HG03521 (cell line): ENCODE data around the gene CHMP4B.

Source experiments
- ATAC-seq: cut with Tn5 transposase; IDR thresholded peaks from one replicate; pipeline ENCODE4 v1.9.1; 2021; ENCODE audit warnings: mild to moderate bottlenecking, moderate library complexity; ENCODE audit not compliant: unreplicated experiment

The CHMP4B gene, protein sequence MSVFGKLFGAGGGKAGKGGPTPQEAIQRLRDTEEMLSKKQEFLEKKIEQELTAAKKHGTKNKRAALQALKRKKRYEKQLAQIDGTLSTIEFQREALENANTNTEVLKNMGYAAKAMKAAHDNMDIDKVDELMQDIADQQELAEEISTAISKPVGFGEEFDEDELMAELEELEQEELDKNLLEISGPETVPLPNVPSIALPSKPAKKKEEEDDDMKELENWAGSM

GRCh38 chr20:33810885-33811775 lies at the start of gene CHMP4B:
Gene CHMP4B (plus strand): TSS chr20:33811348. CDS start chr20:33811469, 121 bp downstream.
- peak; percentile 96 for ATAC-seq

GRCh38 chr20:33761698-33762250 lies 49.4 kb upstream of the CHMP4B start:
- ATAC-seq, result no peak

DNA sequence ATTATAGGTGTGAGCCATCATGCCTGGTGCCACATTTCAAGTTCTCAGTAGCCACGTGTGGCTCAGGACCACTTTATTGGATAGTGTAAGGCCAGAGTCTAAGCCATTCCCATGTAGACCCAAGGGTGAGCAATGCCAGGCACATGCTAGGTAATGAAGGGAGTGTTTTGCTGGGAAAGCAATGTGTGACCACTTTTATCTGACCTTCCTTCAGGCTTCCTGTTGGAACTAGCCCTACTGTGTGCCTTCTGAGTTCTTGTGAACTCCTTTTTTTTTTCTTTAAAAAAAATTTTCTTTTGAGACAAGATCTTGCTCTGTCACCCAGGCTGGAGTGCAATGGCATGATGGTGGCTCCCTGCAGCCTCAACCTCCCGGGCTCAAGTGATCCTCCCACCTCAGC lies 46.0 kb upstream of the CHMP4B start:
- no peak for ATAC-seq

- no peak for ATAC-seq
These were observed 45.6 kb upstream of the CHMP4B start for GRCh38 chr20:33765592-33765991.

DNA sequence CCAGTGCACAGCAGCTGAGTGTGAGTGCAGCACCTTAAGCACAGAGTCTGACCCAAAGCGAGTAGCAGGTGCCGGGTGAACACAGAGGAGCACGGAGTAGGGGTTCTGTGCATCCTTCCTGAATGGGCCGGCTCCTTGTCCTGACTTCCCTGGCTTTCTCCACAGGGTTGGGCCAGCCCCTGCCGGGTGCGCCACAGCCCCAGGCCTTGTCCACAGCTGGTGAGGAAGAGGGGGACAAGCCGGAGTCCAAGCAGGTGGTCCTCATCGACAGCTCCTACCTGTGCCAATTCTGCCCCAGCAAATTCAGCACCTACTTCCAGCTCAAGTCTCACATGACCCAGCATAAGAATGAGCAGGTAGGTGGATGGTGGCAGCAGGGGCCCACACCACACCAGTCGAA lies 44.5 kb upstream of the CHMP4B start:
- no peak for ATAC-seq

- ATAC-seq, result no peak
These were observed 43.4 kb upstream of the CHMP4B start for GRCh38 chr20:33767777-33768138.

DNA sequence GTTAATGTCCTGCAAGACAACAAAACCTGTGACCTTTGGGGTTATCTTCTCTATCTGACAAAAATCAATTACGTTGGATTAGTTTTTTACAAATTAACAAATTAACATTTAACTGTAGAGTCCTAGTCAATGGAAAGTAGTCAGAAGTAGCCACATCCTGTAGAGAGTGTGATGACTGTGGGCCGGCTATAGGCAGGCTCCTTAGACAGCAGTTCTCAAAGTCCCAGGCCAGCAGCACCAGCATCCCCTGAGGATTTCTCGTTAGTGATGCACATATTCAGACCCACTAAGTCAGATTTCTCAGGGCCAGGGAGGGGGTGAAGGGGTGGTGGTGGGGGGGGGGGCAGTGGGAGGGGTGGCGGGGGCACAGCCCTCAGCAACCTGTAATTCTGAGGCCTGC lies 42.1 kb upstream of the CHMP4B start:
- no peak for ATAC-seq

DNA sequence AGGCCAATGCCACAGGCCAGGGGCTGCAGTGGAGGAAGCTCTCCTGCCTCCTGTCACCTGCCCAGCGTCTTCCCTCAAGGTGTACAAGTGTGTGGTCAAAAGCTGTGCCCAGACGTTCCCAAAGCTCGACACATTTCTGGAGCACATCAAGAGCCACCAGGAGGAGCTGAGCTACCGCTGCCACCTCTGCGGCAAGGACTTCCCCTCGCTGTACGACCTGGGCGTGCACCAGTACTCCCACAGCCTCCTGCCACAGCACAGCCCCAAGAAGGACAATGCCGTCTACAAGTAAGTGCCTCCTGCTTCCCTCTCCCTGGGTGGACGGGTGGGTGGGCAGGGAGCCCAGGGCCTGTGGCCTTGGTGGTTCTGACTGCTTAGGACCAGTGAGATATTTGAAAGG lies 41.1 kb upstream of the CHMP4B start:
- no peak for ATAC-seq

DNA sequence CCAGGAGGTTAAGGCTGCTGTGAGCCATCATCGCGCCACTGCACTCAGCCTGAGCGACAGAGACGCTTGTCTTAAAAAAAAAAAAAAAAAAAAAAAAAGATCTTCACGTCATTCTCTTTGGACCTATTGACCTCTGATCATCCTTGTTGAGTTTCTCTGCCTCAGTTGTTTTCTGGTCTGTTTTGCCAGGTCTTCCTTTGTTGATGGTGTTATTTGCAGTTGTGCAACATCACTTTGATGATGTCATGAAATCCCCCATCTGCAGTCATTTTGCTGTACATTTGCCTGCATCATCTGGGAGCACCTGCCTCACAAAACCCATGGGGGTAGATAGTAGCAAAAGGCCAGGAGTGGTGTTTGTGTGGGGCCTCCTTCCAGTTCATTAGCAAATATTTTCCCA lies 39.2 kb upstream of the CHMP4B start:
- no peak for ATAC-seq

DNA sequence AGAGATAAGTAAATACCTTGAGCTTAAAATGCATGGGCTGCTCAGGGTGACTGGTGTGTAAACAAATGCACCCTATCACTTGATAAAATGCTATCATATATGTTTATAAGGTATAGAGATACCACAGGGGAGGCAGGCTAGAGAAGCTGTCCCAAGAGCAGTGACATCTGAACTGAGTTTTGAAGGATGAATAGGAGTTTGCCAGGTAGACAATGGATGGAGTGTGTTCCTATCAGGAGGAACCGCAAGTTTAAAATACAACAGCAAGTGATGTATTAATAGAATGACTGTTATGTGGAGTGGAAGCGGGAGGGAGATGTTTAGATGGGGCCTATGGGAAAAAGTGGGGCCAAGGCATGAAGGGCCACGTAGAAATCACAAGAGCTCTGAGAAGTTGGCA lies 38.7 kb upstream of the CHMP4B start:
- no peak for ATAC-seq

GRCh38 chr20:33773412-33774089 lies 37.6 kb upstream of the CHMP4B start:
- peak; percentile 52 for ATAC-seq

DNA sequence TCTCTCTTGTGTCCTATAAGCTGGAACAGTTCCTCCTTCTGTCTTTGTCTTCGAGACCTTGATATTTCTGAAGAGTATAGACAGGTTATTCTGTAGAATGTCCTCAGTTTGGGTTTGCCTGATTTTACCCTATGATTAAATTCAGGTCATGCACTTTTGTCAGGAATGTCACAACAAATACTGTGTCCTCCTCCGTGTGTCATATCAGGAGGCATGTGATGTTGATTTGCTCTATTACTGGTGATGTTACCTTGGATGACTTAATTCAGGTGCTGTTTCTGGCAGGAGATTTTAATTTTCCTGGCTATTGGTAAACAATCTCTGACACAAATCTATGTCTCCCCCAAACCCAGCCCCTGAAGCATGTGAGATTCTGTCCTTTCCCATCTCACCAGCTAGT lies 33.3 kb upstream of the CHMP4B start:
- no peak for ATAC-seq

DNA sequence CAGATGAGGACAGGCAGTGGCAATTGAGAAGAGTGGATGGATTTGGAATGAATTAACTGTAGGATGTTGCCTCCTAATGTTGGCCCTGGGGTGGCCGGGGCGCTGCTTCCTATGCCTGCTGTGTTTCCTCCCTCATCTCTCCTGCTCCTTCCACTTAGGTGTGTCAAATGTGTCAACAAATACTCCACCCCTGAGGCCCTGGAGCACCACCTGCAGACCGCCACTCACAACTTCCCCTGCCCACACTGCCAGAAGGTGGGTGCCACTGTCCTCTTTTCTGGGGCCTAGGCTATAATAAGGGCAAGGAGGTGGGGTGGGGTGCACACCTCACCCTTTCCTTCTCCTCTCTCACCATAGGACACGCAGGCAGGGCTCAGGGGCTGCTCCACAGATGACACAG lies 30.0 kb upstream of the CHMP4B start:
- no peak for ATAC-seq

GRCh38 chr20:33781945-33782344 lies 29.2 kb upstream of the CHMP4B start:
- ATAC-seq, result no peak

- no peak for ATAC-seq
These were observed 27.9 kb upstream of the CHMP4B start for GRCh38 chr20:33783256-33783655.

DNA sequence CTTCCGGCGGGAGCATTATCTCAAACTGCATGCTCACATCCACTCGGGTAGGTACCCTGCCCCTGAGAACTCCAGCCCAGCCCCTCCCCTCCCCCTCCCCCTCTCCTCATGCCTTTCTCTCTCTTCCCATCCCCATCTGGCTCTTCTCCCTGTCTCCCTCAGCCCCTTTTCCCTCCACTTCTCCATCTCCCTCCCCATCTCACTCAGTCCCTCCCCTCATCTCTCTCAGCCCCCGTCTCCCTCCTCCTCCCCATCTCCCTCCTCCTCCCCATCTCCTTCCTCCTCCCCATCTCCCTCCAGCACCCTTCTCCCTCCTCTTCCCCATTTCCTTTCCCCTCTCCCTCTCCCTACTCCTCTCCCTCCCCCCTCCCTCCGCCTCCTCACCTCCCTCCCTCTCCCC lies 27.3 kb upstream of the CHMP4B start:
- no peak for ATAC-seq

DNA sequence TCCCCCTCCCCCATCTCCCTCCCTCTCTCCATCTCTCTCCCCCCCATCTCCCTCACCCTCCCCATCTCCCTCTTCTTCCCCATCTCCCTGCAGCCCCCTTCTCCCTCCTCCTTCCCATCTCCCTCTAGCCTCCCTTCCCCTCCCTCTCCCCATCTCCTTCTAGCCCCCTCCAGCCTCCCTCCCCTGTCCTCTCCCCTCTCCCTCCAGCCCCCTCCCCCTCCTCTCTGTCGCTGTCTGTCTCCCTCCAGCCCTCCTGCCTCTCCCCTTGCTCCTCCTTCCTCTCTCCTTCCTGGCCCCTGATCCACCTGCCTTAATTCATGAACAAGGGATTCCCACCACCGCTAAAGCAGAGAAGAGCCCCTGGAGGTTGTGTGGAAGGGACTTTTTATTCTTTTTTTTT lies 26.9 kb upstream of the CHMP4B start:
- no peak for ATAC-seq

- no peak for ATAC-seq
These were observed 25.6 kb upstream of the CHMP4B start for GRCh38 chr20:33785503-33785902.

DNA sequence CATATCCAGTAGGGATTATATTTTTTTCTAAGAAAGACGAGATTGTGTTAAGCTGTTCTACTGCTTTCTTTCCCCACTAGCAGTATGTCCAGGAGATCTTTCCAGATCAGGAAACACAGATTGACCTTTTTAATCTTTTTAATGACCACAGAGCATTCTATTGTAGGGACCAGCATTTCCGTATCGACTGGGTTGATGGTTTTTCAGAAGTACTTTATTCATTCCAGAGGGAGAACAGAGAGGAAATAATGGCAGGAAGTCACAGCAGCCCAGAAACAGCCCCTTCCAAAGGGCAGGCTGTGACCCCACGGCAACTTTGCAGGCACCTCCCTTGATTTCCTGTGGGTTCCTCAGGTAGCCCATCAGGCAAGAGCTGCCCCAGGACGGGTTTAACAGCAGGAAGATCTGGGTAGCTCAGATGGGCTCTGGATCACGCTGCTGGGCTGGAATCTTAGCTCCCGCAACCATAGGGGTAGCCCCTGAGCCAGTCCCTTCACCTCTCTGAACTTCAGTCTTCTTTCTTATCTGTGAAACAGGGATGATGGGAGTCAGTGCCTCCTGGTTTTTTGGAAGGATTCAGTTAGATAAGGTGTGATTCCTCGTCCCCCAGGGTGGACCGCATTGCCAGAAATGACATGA lies 23.8 kb upstream of the CHMP4B start:
- no peak for ATAC-seq

DNA sequence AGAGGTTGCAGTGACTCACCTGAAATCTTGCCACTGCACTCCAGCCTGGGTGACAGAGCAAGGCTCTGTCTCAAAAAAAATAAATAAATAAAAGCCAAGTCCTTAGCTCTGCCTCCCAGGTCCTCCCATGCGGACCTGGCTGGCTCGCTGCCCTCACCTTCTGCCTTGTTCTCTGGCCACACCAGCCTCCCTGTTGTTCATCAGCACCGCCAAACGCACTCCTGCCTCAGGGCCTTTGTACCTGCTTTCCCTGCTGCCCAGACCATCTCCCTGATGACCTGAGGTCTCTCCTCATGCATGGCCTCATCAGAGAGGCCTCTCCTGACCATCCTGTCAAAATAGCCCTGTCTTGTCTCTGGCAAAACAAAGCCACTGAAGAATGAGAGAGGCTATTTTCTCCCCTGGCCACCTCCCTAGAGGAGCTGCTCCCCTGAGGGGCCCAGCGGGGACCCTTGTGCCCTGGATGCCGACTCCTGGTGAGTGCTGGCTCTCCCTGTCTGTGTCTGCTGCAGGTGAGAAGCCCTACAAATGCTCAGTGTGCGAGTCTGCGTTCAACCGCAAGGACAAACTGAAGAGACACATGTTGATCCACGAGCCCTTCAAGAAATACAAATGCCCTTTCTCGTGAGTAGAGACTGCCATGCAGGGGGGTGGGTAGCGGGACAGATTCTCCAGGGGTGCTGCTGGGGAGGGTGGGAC lies 22.6 kb upstream of the CHMP4B start:
- no peak for ATAC-seq
